Loucy (cell line): ENCODE results near the gene SARM1.

Experiments used
- CTCF ChIP-seq: fragments of 200-600 bp; sonication (generic); conservative IDR thresholded peaks from 2 replicates; pipeline ENCODE4 v1.5.1; 2014; ENCODE audit warnings: mild to moderate bottlenecking, antibody characterized with exemption, low read length
- EZH2phosphoT487 ChIP-seq: fragments of 200-600 bp; IDR thresholded peaks from 2 replicates; pipeline ENCODE4 v1.6.1; 2018; ENCODE audit warnings: antibody characterized with exemption, mild to moderate bottlenecking, moderate library complexity, borderline replicate concordance

- no peak for TF ChIP-seq CTCF
- TF ChIP-seq EZH2phosphoT487 = no peak
Observed at GRCh38 chr17:28327709-28328108, 43.8 kb upstream of the SARM1 start.
